Measurements from ENCODE around the gene BTG4.

DNA sequence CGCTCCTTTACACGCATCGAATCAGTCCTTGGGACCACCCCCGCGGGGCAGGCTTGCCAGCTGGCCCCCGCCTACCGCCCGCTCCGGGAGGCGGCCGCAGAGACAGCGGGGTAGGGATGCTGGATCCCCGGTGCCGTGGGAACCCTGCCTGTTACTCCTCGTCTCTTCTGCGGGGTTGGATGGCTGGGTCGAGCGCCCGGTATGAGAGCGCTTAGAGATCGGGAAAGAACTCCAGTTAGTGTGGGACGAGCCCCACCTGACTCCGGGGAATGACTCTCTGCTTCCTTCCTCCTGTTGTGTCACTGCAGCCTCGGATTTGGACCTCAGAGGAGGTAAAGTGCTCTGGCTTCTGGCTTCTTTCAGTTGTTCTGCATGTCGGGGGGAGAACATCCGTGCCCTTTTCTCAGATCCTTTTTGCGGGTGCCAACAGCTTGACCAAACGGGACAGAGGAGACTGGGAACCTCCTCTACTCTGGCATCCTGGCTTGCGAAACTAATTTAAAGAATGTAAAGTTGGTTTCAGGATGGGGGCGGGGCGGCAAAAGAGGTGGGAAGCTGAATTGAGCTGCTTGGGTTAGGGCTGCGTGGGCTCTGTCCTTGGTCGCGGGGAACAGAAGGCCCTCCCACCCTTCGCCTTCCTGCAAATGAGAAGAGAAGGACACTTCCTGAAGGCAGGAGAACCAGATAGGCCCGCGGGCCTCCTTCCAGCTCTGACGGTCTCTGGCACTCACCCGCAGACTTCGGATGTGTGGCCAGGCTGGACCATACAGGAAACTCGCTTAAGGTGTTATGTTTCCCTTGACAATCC, 29.3 kb upstream of the BTG4 start:
- TF ChIP-seq, protein P1, sequence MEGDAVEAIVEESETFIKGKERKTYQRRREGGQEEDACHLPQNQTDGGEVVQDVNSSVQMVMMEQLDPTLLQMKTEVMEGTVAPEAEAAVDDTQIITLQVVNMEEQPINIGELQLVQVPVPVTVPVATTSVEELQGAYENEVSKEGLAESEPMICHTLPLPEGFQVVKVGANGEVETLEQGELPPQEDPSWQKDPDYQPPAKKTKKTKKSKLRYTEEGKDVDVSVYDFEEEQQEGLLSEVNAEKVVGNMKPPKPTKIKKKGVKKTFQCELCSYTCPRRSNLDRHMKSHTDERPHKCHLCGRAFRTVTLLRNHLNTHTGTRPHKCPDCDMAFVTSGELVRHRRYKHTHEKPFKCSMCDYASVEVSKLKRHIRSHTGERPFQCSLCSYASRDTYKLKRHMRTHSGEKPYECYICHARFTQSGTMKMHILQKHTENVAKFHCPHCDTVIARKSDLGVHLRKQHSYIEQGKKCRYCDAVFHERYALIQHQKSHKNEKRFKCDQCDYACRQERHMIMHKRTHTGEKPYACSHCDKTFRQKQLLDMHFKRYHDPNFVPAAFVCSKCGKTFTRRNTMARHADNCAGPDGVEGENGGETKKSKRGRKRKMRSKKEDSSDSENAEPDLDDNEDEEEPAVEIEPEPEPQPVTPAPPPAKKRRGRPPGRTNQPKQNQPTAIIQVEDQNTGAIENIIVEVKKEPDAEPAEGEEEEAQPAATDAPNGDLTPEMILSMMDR (IDR thresholded peaks at IDR 0.05): no peak
- TF ChIP-seq POLR2A (IDR thresholded peaks at IDR 0.05): no peak

Measured in right lobe of liver (tissue), 4 donors.